ENCODE data around the gene SUN2. TPM values are rescaled to one million over a fixed set of nuclear protein-coding genes. Genes with fewer than 3 reads are reported as not detected.
"Not testable (repeated sequence)": the region's sequence is repeated elsewhere in the genome, so short reads cannot be mapped to it uniquely, and the experiment has no call there.

Gene SUN2
- 100 to 1,000 TPM; 295 to 331 TPM for total RNA-seq
- 90.8 TPM for polyA plus RNA-seq (ENCODE audit: insufficient read depth, low read depth, low replicate concordance)
- long read RNA-seq, donor 1, partial matches to known transcripts = 5 of 14 reads
- long read RNA-seq, donor 1, other reads (novel, unspliced or antisense) = 8 of 14 reads
- long read RNA-seq, donor 2 = 0 reads

GRCh38 chr22:38755911-38756532 is at the start of gene SUN2:
SUN2 (minus strand) TSS chr22:38755998; CDS start chr22:38752628, 3,370 bp downstream.
- peak within 1 kb of the TSS; percentile 87 to 94 for H3K27ac ChIP-seq
- H3K9me3 ChIP-seq = no peaks in the 10 kb centered on the region
- no peaks in the 10 kb centered on the region for H3K27me3 ChIP-seq
- H3K4me1 ChIP-seq = peaks cover 28% of the 10 kb centered on the region
- peak; percentile 97 for DNase-seq
- WGBS, 2 donors = 0 to 1% methylated on average over 33 to 35 of the region's 68 CpGs
- intact Hi-C loops (cut with DNase I; ENCODE audit: low total_unique reads) = loop anchor here (10.0 kb wide), 1 partner anchor 51 kb away; the partner anchor contains the start of genes GTPBP1 and JOSD1
- peak within 1 kb of the TSS; percentile 72 to 87 for H3K4me3 ChIP-seq
- no peak for TF ChIP-seq POLR2A (IDR thresholded peaks at IDR 0.05)
- TF ChIP-seq CTCF (IDR thresholded peaks at IDR 0.05) = no peak
- H3K36me3 ChIP-seq (ENCODE audit: low read depth, missing control alignments) = no peaks in the 10 kb centered on the region

- DNase-seq; intact Hi-C loops (cut with DNase I; ENCODE audit: low total_unique reads): not testable (repeated sequence)
- 72 to 80% methylated on average over 8 of the region's 8 CpGs for WGBS, 2 donors
Observed at GRCh38 chr22:38805041-38805593, 49.3 kb upstream of the SUN2 start.

GRCh38 chr22:38802671-38803121 is 46.9 kb upstream of the SUN2 start:
- Histone ChIP-seq H3K36me3 (ENCODE audit: low read depth, missing control alignments) (no peaks in the 10 kb centered on the region), H3K9me3 (no peaks in the 10 kb centered on the region), H3K27ac (no peak overlapping the region), H3K27me3 (no peaks in the 10 kb centered on the region), H3K4me3 (no peak overlapping the region), H3K4me1 (no peaks in the 10 kb centered on the region)
- DNase-seq = peak; percentile 55
- TF ChIP-seq POLR2A (IDR thresholded peaks at IDR 0.05) = no peak
- TF ChIP-seq CTCF (IDR thresholded peaks at IDR 0.05) = no peak
- intact Hi-C loops (cut with DNase I; ENCODE audit: low total_unique reads) = no loop called here
- 44 to 50% methylated on average over 10 of the region's 10 CpGs for WGBS, 2 donors

More at GRCh38 chr22:38805041-38805593, 49.3 kb upstream of the SUN2 start:
- not testable (repeated sequence) for H3K27ac ChIP-seq; H3K27me3 ChIP-seq; H3K36me3 ChIP-seq (ENCODE audit: low read depth, missing control alignments); H3K9me3 ChIP-seq; H3K4me1 ChIP-seq; H3K4me3 ChIP-seq

GRCh38 chr22:38799265-38800002 is 43.6 kb upstream of the SUN2 start:
- intact Hi-C loops (cut with DNase I; ENCODE audit: low total_unique reads) = no loop called here
- no peaks in the 10 kb centered on the region for H3K9me3 ChIP-seq
- 60 to 75% methylated on average over 6 of the region's 6 CpGs for WGBS, 2 donors
- no peak overlapping the region for H3K4me3 ChIP-seq
- no peak overlapping the region for H3K27ac ChIP-seq
- H3K36me3 ChIP-seq (ENCODE audit: low read depth, missing control alignments) = no peaks in the 10 kb centered on the region
- no peak for DNase-seq
- no peaks in the 10 kb centered on the region for H3K27me3 ChIP-seq
- H3K4me1 ChIP-seq = peaks cover 2% of the 10 kb centered on the region
- TF ChIP-seq CTCF (IDR thresholded peaks at IDR 0.05) = no peak
- no peak for TF ChIP-seq POLR2A (IDR thresholded peaks at IDR 0.05)

GRCh38 chr22:38798496-38798895 is 42.7 kb upstream of the SUN2 start:
- no peak for TF ChIP-seq POLR2A (IDR thresholded peaks at IDR 0.05)
- no peak for TF ChIP-seq CTCF (IDR thresholded peaks at IDR 0.05)
- intact Hi-C loops (cut with DNase I; ENCODE audit: low total_unique reads) = no loop called here
- Histone ChIP-seq H3K36me3 (ENCODE audit: low read depth, missing control alignments) (no peaks in the 10 kb centered on the region), H3K27me3 (no peaks in the 10 kb centered on the region), H3K4me1 (peaks cover 5% of the 10 kb centered on the region), H3K9me3 (no peaks in the 10 kb centered on the region), H3K27ac (no peak overlapping the region), H3K4me3 (no peak overlapping the region)
- DNase-seq = no peak
- 84 to 88% methylated on average over 5 of the region's 5 CpGs for WGBS, 2 donors
